HepG2 (cell line): ENCODE results near the gene PGC. TPM values are rescaled to one million over a fixed set of nuclear protein-coding genes. Genes with fewer than 3 reads are reported as not detected.

Experiments
- ATAC-seq: fragments of 200-7000 bp; cut with Tn5 transposase; 3 replicates; pipeline ENCODE4 v1.9.1; 2020; ENCODE audit warnings: mild to moderate bottlenecking, moderate library complexity
- BruUV-seq: library from RNA; stranded (reverse); fragments of 400-500 nt; replicated peaks from 2 replicates; lab custom pipeline; 2021; lab: Mats Ljungman, UMichigan
- CTCF ChIA-PET: fragments of 300-600 bp; formaldehyde crosslinking; extraction: SDS; loops from one replicate; lab custom pipeline; 2021; ENCODE audit warnings: low total read pairs, inconsistent platforms, low intra/inter-chr PET ratio; lab: Yijun Ruan, JAX
- POLR2A ChIA-PET: fragments of 350-600 bp; sonication (Branson Sonifier 250); formaldehyde crosslinking; loops from one replicate; lab custom pipeline; 2020; ENCODE audit warnings: antibody characterized with exemption, inconsistent platforms; lab: Yijun Ruan, JAX
- DNase-seq: peaks from one replicate; pipeline ENCODE4 v3.0.0-alpha.2; 2015; ENCODE audit warnings: low spot score
- FAIRE-seq: peaks from 3 replicates; lab custom pipeline; 2011; peaks lifted over from hg19 to GRCh38; lab: Jason Lieb, UNC
- H2AFZ ChIP-seq: one replicate; pipeline ENCODE4 v1.6.1; 2011; ENCODE audit warnings: low read length, inconsistent platforms
- H3K27ac ChIP-seq: fragments of 300-600 bp; 3 replicates; pipeline ENCODE4 v1.8.0; 2011; ENCODE audit warnings: mixed run types, mild to moderate bottlenecking, mixed read lengths, low read length, inconsistent platforms; ENCODE audit not compliant: insufficient read depth; ENCODE audit errors: extremely low read length
- H3K27me3 ChIP-seq, 2 experiments: fragments of 200-600 bp in 1 of 2; 2 replicates in 1 of 2; 3 replicates in 1 of 2; pipeline versions ENCODE4 v1.6.0 to v1.8.0; 2011; ENCODE audit warnings: low read length in 2 of 2, mild to moderate bottlenecking in 2 of 2, moderate library complexity in 2 of 2, inconsistent platforms in 1 of 2; ENCODE audit not compliant: insufficient read depth in 2 of 2, control insufficient read depth in 1 of 2
- H3K36me3 ChIP-seq, 2 experiments: fragments of 200-600 bp in 1 of 2; replicated peaks in 1 of 2; 2 replicates in 1 of 2; 3 replicates in 1 of 2; pipeline versions ENCODE4 v1.5.1 to v1.8.0; 2011; ENCODE audit warnings: low read length in 2 of 2, inconsistent platforms in 1 of 2; ENCODE audit not compliant: insufficient read depth in 2 of 2, control insufficient read depth in 1 of 2
- H3K4me1 ChIP-seq: 2 replicates; pipeline ENCODE4 v1.5.1; 2012; ENCODE audit warnings: low read length, inconsistent platforms; ENCODE audit not compliant: insufficient read depth
- H3K4me2 ChIP-seq: 2 replicates; pipeline ENCODE4 v1.6.0; 2011; ENCODE audit warnings: low read depth, low read length, inconsistent platforms
- H3K4me3 ChIP-seq, 3 experiments: fragments of 200-600 bp in 1 of 3; sonication (generic), shearing (Covaris generic) in 1 of 3; replicated peaks in 1 of 3; 2 replicates each; pipeline ENCODE4 v1.5.1; 2011 to 2016; ENCODE audit warnings: low read length in 3 of 3, inconsistent platforms in 2 of 3, low read depth in 2 of 3, mild to moderate bottlenecking in 2 of 3, control low read depth in 1 of 3, mixed read lengths in 1 of 3; ENCODE audit not compliant: insufficient read depth in 1 of 3
- H3K79me2 ChIP-seq: one replicate; pipeline ENCODE4 v1.6.1; 2011; ENCODE audit warnings: low read length, inconsistent platforms; ENCODE audit not compliant: insufficient read depth
- H3K9ac ChIP-seq: 2 replicates; pipeline ENCODE4 v1.6.0; 2011; ENCODE audit warnings: mild to moderate bottlenecking, low read depth, low read length, inconsistent platforms; ENCODE audit not compliant: insufficient read depth
- H3K9me3 ChIP-seq: 2 replicates; pipeline ENCODE4 v1.5.1; 2012; ENCODE audit warnings: mild to moderate bottlenecking, low read length
- H4K20me1 ChIP-seq: 2 replicates; pipeline ENCODE4 v1.6.0; 2011; ENCODE audit warnings: inconsistent platforms, mild to moderate bottlenecking, low read length, moderate library complexity; ENCODE audit not compliant: insufficient read depth
- AFF4 ChIP-seq: sonication (generic); formaldehyde crosslinking; IDR thresholded peaks from 2 replicates; pipeline ENCODE4 v1.4.0; 2020; ENCODE audit warnings: missing genetic modification reagents
- ARID4A ChIP-seq: sonication (generic); formaldehyde crosslinking; IDR thresholded peaks from 2 replicates; pipeline ENCODE4 v1.5.0; 2020; ENCODE audit warnings: mild to moderate bottlenecking, missing genetic modification reagents, borderline replicate concordance
- ATM ChIP-seq: fragments of 450-650 bp; IDR thresholded peaks from 2 replicates; pipeline ENCODE4 v1.7.1; 2017; ENCODE audit warnings: mild to moderate bottlenecking, borderline replicate concordance
- HDAC6 ChIP-seq: fragments of 200-600 bp; sonication (generic); IDR thresholded peaks from 2 replicates; pipeline ENCODE4 v1.7.0; 2017; ENCODE audit warnings: mild to moderate bottlenecking, antibody characterized with exemption, low read length, low read depth
- HNRNPH1 ChIP-seq: fragments of 200-400 bp; formaldehyde crosslinking; optimal IDR thresholded peaks from 2 replicates; pipeline ENCODE3; 2017; ENCODE audit warnings: mild to moderate bottlenecking, low read depth, low read length
- IRF1 ChIP-seq: sonication (generic); formaldehyde crosslinking; IDR thresholded peaks from 2 replicates; pipeline ENCODE4 v1.4.0; 2020; ENCODE audit warnings: low read depth, mild to moderate bottlenecking, missing genetic modification reagents
- KMT2B ChIP-seq: IDR thresholded peaks from 2 replicates; pipeline ENCODE4 v1.6.1; 2016; ENCODE audit warnings: missing genetic modification reagents, missing compliant biosample characterization
- MEF2D ChIP-seq: sonication (generic); formaldehyde crosslinking; IDR thresholded peaks from 2 replicates; pipeline ENCODE4 v1.5.1; 2020; ENCODE audit warnings: mild to moderate bottlenecking, missing genetic modification reagents
- MXD1 ChIP-seq: sonication (generic); formaldehyde crosslinking; IDR thresholded peaks from 2 replicates; pipeline ENCODE4 v1.4.0; 2020; ENCODE audit warnings: mild to moderate bottlenecking, missing genetic modification reagents
- NFYC ChIP-seq: IDR thresholded peaks from 2 replicates; pipeline ENCODE4 v1.6.1; 2016; ENCODE audit warnings: missing genetic modification reagents, missing compliant biosample characterization
- NR2F6 ChIP-seq, 2 experiments: IDR thresholded peaks; 2 replicates each; pipeline ENCODE4 v1.6.1; 2016; ENCODE audit warnings: antibody characterized with exemption in 1 of 2, mild to moderate bottlenecking in 1 of 2
- ZNF552 ChIP-seq: sonication (generic); formaldehyde crosslinking; IDR thresholded peaks from 2 replicates; pipeline ENCODE4 v1.9.0; 2022; ENCODE audit warnings: missing genetic modification reagents, mild to moderate bottlenecking, borderline replicate concordance
- ZNF605 ChIP-seq: sonication (generic); formaldehyde crosslinking; IDR thresholded peaks from 2 replicates; pipeline ENCODE4 v1.8.0; 2022; ENCODE audit warnings: mild to moderate bottlenecking, missing genetic modification reagents
- ZNF792 ChIP-seq: IDR thresholded peaks from 2 replicates; pipeline ENCODE4 v1.6.1; 2016
- WGBS: methylation state at CpG from one replicate; pipeline ENCODE4 v1.1.6; 2017; ENCODE audit warnings: low lambda C conversion rate; 5-methylcytosine and 5-hydroxymethylcytosine counted together
- in situ Hi-C: cut with HindIII; loops from 2 replicates; pipeline ENCODE4 v1.10.0; 2017; ENCODE audit warnings: low pct_unique_long_range_greater_than_20kb; ENCODE audit not compliant: extremely low pct_ligation_motif_present
- intact Hi-C: fragments of 100-400 bp; cut with micrococcal nuclease; formaldehyde crosslinking; loops from one replicate; pipeline ENCODE4 v1.10.0; 2022; ENCODE audit not compliant: unreplicated experiment
- polyA plus RNA-seq, 8 experiments: library from polyadenylated mRNA; depleted of rRNA in 3 of 8; stranded (reverse) in 7 of 8; unstranded in 1 of 8; fragments of >200 nt; fragmentation: Illumina TruSeq in 4 of 8; extraction: Trizol in 4 of 8; gene quantifications; 2 replicates each; pipeline versions ENCODE4 v1.2.1 to v1.2.3, GENCODE V29; 2011 to 2016; ENCODE audit warnings: low read depth in 4 of 8, missing spikeins in 1 of 8, mixed read lengths in 1 of 8; ENCODE audit not compliant: insufficient read depth in 1 of 8
- total RNA-seq, 5 experiments: library from RNA; depleted of rRNA; stranded (reverse); fragments of >200 nt; fragmentation: Illumina TruSeq; extraction: Trizol; gene quantifications; 2 replicates each; pipeline ENCODE4 v1.2.3, GENCODE V29; 2016; ENCODE audit warnings: low read depth in 1 of 5
- TF ChIP-seq, protein P1 (sequence below): sonication (generic); formaldehyde crosslinking; IDR thresholded peaks from 2 replicates; pipeline ENCODE4 v1.4.0; 2020; ENCODE audit warnings: missing genetic modification reagents, low read depth, mild to moderate bottlenecking, borderline replicate concordance

Gene PGC
- total and polyA plus RNA-seq, 2 of the 13 experiments (the other 11 are each of a cell fraction or from before 2014, with no cell fraction given): 426 to 502 TPM

DNA sequence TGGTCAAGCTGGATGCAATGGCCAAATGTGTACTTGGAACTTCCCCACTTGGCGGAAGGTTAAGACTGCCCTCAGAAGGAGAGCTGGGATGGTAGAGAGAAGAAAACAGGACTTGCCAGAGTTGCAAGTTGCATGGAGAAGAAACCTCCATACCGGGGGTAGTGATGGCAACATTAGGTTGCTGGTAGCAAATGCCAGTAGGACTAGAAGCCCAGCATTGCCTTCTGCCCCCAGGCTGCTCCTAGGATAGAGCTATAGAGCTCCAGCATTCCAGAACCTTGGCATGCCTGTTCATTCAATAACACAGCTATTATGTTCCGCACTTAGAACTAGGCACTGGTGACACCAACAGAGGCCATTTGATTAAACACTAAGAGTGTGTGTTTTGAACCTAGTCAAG lies 38.3 kb downstream of the PGC start:
- no peaks in the 10 kb centered on the region for H3K79me2 ChIP-seq
- WGBS: 96% methylated on average over 3 of the region's 3 CpGs
- H3K4me1 ChIP-seq: peaks cover 25% of the 10 kb centered on the region
- intact Hi-C loops: no loop called here
- H3K4me3 ChIP-seq: no peak overlapping the region
- ATAC-seq (no peak), DNase-seq (no peak), FAIRE-seq (no peak)
- no peak overlapping the region for H3K27ac ChIP-seq
- ChIA-PET CTCF (interaction anchor here (2.4 kb wide), 1 partner anchor 67 kb away, joined by 7 read pairs; no protein-coding TSS in a partner anchor), POLR2A (no interaction called here)
- no peaks in the 10 kb centered on the region for H3K27me3 ChIP-seq
- no TSS peak for BruUV-seq
- H4K20me1 ChIP-seq: no peaks in the 10 kb centered on the region
- in situ Hi-C loops: no loop called here
- H3K36me3 ChIP-seq: no peaks in the 10 kb centered on the region
- H3K4me2 ChIP-seq: no peak overlapping the region
- no peak overlapping the region; the same call in 1 of the 2 replicates for H3K9ac ChIP-seq
- H2AFZ ChIP-seq: no peak overlapping the region
- H3K9me3 ChIP-seq: no peaks in the 10 kb centered on the region
- TF ChIP-seq ARID4A (CRISPR knock-in tag) (no peak), ZNF552 (CRISPR knock-in tag) (no peak), NR2F6 (IDR thresholded peaks at IDR 0.05) (no peak), NR2F6 (CRISPR knock-in tag; IDR thresholded peaks at IDR 0.05) (no peak), MEF2D (CRISPR knock-in tag) (no peak), HNRNPH1 (no peak), ZNF792 (CRISPR knock-in tag) (no peak), NFYC (CRISPR knock-in tag) (no peak), ATM (no peak), KMT2B (CRISPR knock-in tag) (no peak), HDAC6 (no peak), AFF4 (CRISPR knock-in tag) (no peak), ZNF605 (no peak), MXD1 (no peak), IRF1 (CRISPR knock-in tag) (no peak)
- TF ChIP-seq, protein P1, sequence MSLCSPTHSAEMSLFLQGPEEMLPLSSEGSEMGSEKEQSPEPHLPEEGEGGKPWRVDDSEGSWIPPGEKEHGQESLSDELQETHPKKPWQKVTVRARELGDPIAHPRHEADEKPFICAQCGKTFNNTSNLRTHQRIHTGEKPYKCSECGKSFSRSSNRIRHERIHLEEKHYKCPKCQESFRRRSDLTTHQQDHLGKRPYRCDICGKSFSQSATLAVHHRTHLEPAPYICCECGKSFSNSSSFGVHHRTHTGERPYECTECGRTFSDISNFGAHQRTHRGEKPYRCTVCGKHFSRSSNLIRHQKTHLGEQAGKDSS (CRISPR knock-in tag): no peak
